Ishikawa (cell line): ENCODE data around the gene ANO7.

Experiments
- CEBPB ChIP-seq: IDR thresholded peaks from 2 replicates; pipeline ENCODE4 v1.6.1; 2012
- CREB1 ChIP-seq: IDR thresholded peaks from 2 replicates; pipeline ENCODE4 v1.6.1; 2012; ENCODE audit warnings: low read depth
- EGR1 ChIP-seq: IDR thresholded peaks from 2 replicates; pipeline ENCODE4 v1.6.1; 2012
- EP300 ChIP-seq: IDR thresholded peaks from 2 replicates; pipeline ENCODE4 v1.6.1; 2012; ENCODE audit warnings: borderline replicate concordance
- FOXM1 ChIP-seq: IDR thresholded peaks from 2 replicates; pipeline ENCODE4 v1.6.1; 2012; ENCODE audit warnings: low read depth, borderline replicate concordance
- MAX ChIP-seq: IDR thresholded peaks from 2 replicates; pipeline ENCODE4 v1.6.1; 2012
- RAD21 ChIP-seq: IDR thresholded peaks from 2 replicates; pipeline ENCODE4 v1.6.1; 2012; ENCODE audit warnings: low read depth
- REST ChIP-seq: IDR thresholded peaks from 2 replicates; pipeline ENCODE4 v1.6.1; 2012; ENCODE audit warnings: low read depth, mild to moderate bottlenecking
- TAF1 ChIP-seq: IDR thresholded peaks from 2 replicates; pipeline ENCODE4 v1.6.1; 2012; ENCODE audit warnings: low read depth, mild to moderate bottlenecking
- TEAD4 ChIP-seq: IDR thresholded peaks from 2 replicates; pipeline ENCODE4 v1.6.1; 2012
- USF1 ChIP-seq: IDR thresholded peaks from 2 replicates; pipeline ENCODE4 v1.6.1; 2012

- no peak for TF ChIP-seq EGR1
- TF ChIP-seq TEAD4: no peak
- no peak for TF ChIP-seq TAF1
- TF ChIP-seq EP300: no peak
- no peak for TF ChIP-seq USF1
- TF ChIP-seq RAD21: no peak
- no peak for TF ChIP-seq REST
- no peak for TF ChIP-seq MAX
- no peak for TF ChIP-seq FOXM1
- no peak for TF ChIP-seq CEBPB
- no peak for TF ChIP-seq CREB1
Observed at GRCh38 chr2:241204010-241204384, 15.5 kb downstream of the ANO7 start.
